ENCODE measurements around the gene PFKFB4.
"Not testable (repeated sequence)": the region's sequence is repeated elsewhere in the genome, so short reads cannot be mapped to it uniquely, and the experiment has no call there.

PFKFB4 gene

DNA sequence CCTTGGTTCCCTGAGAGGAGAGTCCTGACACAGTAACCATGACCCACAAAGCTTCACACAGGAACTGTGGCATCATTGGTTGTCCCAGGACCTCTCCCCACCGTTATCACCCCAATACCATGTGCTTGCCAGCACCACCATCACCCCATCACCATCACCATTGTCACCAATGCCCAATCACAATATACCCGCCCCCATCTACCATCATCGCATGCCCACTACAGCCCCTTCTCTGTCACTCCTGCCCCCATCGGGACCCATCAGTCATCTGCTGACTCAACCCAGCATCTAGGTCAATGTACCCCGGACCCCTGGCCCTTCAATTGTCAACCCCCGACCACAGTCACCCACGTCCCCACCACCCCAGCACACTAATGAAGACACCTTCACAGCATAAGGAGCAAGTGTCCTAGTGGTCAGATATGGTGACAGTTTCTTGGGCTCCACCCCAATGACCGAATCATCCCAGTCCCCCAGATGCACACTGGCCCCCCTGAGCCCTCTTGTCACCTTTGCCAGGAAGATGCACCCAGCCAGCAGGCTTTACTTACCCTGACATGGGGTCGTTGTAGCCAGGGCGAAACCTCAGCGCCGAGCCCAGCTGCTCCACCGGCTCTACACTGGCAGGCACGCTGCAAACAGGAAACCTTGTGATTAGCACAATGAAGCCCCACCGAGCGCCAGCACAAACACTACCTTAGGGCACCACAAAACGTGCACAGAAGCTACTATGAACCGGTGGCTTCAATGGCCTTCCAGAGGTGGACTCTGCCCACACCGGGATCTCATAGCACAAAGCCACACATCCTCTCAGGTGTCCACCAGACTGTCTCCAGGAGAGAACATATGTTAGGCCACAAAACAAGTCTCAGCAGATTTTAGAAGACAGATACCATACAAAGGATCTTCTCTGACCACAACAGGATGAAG is 77.7 kb downstream of the PFKFB4 start:
- TF ChIP-seq, protein P1, sequence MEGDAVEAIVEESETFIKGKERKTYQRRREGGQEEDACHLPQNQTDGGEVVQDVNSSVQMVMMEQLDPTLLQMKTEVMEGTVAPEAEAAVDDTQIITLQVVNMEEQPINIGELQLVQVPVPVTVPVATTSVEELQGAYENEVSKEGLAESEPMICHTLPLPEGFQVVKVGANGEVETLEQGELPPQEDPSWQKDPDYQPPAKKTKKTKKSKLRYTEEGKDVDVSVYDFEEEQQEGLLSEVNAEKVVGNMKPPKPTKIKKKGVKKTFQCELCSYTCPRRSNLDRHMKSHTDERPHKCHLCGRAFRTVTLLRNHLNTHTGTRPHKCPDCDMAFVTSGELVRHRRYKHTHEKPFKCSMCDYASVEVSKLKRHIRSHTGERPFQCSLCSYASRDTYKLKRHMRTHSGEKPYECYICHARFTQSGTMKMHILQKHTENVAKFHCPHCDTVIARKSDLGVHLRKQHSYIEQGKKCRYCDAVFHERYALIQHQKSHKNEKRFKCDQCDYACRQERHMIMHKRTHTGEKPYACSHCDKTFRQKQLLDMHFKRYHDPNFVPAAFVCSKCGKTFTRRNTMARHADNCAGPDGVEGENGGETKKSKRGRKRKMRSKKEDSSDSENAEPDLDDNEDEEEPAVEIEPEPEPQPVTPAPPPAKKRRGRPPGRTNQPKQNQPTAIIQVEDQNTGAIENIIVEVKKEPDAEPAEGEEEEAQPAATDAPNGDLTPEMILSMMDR (IDR thresholded peaks at IDR 0.05; ENCODE audit: extremely low read depth, missing control alignments) = no peak
- DNase-seq (ENCODE audit: low spot score) = no peak

DNA sequence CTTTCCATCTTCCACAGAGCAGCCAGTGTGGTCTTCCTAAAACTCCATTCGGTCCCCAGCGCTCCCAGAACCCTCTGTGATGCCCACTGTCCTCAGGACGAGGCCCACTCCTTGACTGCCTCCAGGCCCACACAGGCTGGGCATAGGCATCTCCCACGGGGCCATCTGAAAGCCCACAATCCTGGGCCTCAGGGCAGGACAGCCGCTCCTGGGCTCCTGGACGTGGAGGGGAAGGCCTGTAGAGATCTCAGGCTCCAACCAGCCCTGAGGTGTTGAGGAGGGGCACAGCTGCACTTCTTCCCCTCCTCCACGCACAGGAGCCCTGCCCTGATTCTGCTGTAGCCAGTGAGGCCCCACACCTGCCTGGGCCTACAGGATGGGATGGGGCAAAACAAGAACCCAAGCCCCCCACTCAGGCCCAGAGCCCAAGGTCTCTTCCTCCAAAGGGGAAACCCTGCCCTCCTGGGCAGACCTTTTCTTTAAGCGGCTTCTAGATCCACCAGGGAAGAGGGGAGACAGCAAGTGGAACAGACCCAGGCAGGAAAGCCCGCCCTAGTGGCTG is 78.6 kb downstream of the PFKFB4 start:
- no peak for DNase-seq (ENCODE audit: low spot score)
- TF ChIP-seq, protein P1 (IDR thresholded peaks at IDR 0.05; ENCODE audit: extremely low read depth, missing control alignments) = no peak

DNA sequence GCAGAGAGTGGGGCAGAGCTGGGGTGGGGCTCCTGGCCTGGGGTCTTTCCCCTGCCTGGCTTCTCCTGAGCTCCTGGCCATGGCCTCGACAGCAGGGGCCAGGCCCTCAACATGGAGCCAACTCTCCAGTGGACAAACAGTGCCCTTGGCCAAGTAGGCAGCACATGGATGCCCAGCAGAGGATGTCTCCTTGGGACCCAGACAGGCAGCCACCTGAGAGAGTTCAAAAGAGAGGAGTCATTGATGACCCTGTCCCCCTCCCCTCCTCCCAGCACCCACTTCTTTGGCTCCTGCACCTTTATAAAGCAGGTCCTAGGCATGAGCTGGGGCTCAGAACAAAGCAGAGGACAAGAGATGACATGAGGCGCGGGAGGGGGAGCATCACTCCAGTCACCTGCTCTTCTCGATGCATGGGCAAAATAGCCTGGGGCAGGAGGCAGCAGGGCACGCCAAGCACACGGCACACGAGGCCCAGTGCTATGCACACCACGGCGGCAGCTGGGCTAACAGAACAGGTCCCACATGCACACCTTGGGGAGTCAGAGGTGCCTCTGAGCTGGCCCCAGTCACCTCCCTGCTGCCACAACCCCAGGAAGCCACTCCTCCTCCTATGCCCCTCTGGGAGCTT is 80.1 kb downstream of the PFKFB4 start:
- TF ChIP-seq, protein P1 (IDR thresholded peaks at IDR 0.05; ENCODE audit: extremely low read depth, missing control alignments) = no peak
- no peak for DNase-seq (ENCODE audit: low spot score)

DNA sequence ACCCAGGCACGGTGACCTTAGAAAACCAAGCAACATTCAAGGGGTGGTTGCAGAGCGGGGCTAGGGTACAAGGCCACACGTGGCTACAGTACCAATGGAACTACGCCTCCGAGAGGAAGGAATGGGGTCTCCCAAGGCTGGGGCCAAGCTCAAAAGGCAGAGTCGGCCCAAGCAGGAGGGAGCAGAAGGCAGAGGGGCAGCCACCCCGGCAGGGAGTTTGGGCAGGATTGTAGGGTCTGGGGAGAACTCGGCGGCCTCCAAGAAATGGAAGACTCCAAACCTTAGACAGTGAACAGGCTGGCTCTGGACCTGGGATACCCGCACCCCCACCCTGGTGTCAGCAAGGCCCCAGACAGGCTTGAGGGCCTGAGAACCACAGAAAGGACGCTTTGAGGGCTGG is 81.4 kb downstream of the PFKFB4 start:
- TF ChIP-seq, protein P1 (IDR thresholded peaks at IDR 0.05; ENCODE audit: extremely low read depth, missing control alignments) = no peak
- no peak for DNase-seq (ENCODE audit: low spot score)

DNA sequence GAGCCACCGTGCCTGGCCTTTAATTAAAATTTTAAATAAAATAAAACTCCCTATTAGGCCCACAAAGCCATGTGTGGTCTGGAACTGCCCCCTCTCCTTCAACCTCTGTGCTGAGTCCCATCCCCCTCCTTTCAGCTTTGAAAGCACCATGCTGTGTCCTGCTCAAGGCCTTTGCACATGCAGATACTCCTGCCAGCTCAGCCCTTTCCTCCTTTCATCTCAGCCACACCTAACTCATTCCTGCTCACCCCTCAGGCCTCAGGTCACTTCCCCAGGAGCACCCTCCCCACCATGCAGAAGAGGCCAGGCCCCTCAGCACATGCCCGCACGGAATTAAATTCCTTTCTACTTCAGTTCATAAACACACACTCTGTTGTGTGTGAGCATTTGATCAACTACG is 82.0 kb downstream of the PFKFB4 start:
- TF ChIP-seq, protein P1 (IDR thresholded peaks at IDR 0.05; ENCODE audit: extremely low read depth, missing control alignments) = no peak
- DNase-seq (ENCODE audit: low spot score) = no peak

DNA sequence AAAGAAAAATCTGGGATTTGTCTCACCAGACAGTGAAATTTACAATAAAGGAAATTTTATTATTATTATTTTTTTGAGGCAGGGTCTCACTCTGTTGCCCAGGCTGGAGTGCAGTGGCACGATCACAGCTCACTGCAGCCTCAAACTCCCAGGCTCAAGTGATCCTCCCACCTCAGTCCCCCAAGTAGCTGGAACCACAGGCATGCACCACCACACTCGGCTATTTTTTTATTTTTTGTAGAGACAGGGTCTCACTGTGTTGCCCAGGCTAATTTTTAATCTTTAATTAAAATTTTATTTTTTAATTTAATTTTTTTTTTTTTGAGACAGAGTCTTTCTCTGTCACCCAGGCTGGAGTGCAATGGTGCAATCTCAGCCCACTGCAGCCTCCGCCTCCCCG is 82.6 kb downstream of the PFKFB4 start:
- not testable (repeated sequence) for DNase-seq (ENCODE audit: low spot score)

DNA sequence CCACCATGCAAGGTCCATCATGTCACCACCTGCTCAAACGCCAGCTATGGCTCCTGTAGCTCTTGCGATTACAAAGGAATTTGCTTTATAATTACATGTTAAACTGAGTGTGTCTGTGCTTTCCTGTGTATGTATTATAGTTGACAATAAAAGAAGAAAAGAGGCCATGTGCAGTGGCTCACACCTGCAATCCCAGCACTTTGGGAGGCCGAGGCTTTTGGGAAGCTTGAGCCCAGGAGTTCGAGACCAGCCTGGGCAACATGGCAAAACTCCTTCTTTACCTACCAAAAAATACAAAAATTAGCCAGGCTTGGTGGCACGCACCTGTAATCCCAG is 83.0 kb downstream of the PFKFB4 start:
- no peak for DNase-seq (ENCODE audit: low spot score)
- TF ChIP-seq, protein P1 (IDR thresholded peaks at IDR 0.05; ENCODE audit: extremely low read depth, missing control alignments) = no peak

Data from GM20000 (cell line).